H54 (cell line): ENCODE measurements around the gene TEX2.

Source experiments
- DNase-seq: peaks from one replicate; pipeline ENCODE4 v3.0.0; 2011; ENCODE audit warnings: low spot score, mixed read lengths; ENCODE audit not compliant: insufficient read length
- FAIRE-seq: peaks from 3 replicates; lab custom pipeline; 2011; peaks lifted over from hg19 to GRCh38; lab: Jason Lieb, UNC
- POLR2A ChIP-seq: IDR thresholded peaks from 2 replicates; pipeline ENCODE4 v1.6.1; 2011; ENCODE audit warnings: low read depth, mild to moderate bottlenecking, low read length

TEX2 gene

GRCh38 chr17:64106918-64107317 lies 156.1 kb downstream of the TEX2 start:
- DNase-seq (no peak), FAIRE-seq (no peak)
- TF ChIP-seq POLR2A: no peak

GRCh38 chr17:64103391-64104364 lies 159.4 kb downstream of the TEX2 start:
- FAIRE-seq: peak; percentile 84
- DNase-seq: peak; percentile 60

GRCh38 chr17:64102627-64103390 lies 160.3 kb downstream of the TEX2 start:
- DNase-seq (no peak), FAIRE-seq (no peak)
- no peak for TF ChIP-seq POLR2A

More at GRCh38 chr17:64103391-64104364, 159.4 kb downstream of the TEX2 start:
- TF ChIP-seq POLR2A: no peak

DNA sequence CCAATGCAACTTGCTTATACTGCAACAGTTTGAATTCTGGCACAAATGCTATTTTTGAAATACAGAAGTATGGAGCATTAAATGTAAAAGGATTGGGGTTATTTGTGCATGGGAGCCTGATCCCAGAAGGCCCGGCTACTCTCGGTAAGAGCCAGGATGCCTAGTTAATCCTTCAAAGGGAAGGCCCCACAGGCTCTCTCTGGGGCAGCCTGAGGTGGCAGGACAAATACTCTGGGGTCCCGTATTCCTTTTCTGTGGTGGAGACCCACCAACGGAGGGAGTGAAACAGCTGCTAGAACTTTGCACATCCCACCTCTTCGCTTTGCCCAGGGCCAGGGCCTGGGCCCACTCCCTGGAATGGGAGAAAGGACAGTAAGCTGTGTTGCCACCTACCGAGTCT lies 163.5 kb downstream of the TEX2 start:
- FAIRE-seq: no peak
- no peak for DNase-seq
- TF ChIP-seq POLR2A: no peak
